H9 (cell line): ENCODE results near the gene AMN. TPM values are rescaled to one million over a fixed set of nuclear protein-coding genes. Genes with fewer than 3 reads are reported as not detected.
A peak's percentile ranks its signal among the peaks of the same experiment; 100 is the strongest.

Source experiments
- DNase-seq: peaks from one replicate; pipeline ENCODE4 v3.0.0-alpha.2; 2017
- H2AFZ ChIP-seq: one replicate; pipeline ENCODE4 v1.6.1; 2013; ENCODE audit warnings: mild to moderate bottlenecking, low read length, control low read depth, moderate library complexity
- H2AK5ac ChIP-seq: 2 replicates; pipeline ENCODE4 v1.6.1; 2013; ENCODE audit warnings: low read length, control low read depth, mixed read lengths; ENCODE audit not compliant: insufficient read length
- H2BK120ac ChIP-seq: one replicate; pipeline ENCODE4 v1.6.1; 2013; ENCODE audit warnings: low read depth, mild to moderate bottlenecking, low read length, control low read depth, inconsistent platforms; ENCODE audit not compliant: poor library complexity, severe bottlenecking
- H2BK12ac ChIP-seq: 2 replicates; pipeline ENCODE4 v1.6.1; 2013; ENCODE audit warnings: low read length, control low read depth, mixed read lengths, low read depth; ENCODE audit not compliant: insufficient read length
- H2BK15ac ChIP-seq: 2 replicates; pipeline ENCODE4 v1.6.1; 2013; ENCODE audit warnings: low read depth, low read length, control low read depth
- H2BK20ac ChIP-seq: one replicate; pipeline ENCODE4 v1.6.1; 2013; ENCODE audit warnings: low read depth, mild to moderate bottlenecking, low read length, control low read depth, inconsistent platforms; ENCODE audit not compliant: poor library complexity, severe bottlenecking
- H2BK5ac ChIP-seq: 2 replicates; pipeline ENCODE4 v1.6.1; 2013; ENCODE audit warnings: low read length, control low read depth, mixed read lengths; ENCODE audit not compliant: insufficient read length
- H3K14ac ChIP-seq: 2 replicates; pipeline ENCODE4 v1.6.1; 2013; ENCODE audit warnings: low read length, control low read depth; ENCODE audit not compliant: insufficient read depth
- H3K18ac ChIP-seq: 2 replicates; pipeline ENCODE4 v1.6.1; 2013; ENCODE audit warnings: low read depth, mild to moderate bottlenecking, mixed read lengths, low read length, control low read depth; ENCODE audit not compliant: insufficient read length
- H3K23ac ChIP-seq: 2 replicates; pipeline ENCODE4 v1.6.1; 2013; ENCODE audit warnings: low read length, control low read depth, mixed read lengths, low read depth; ENCODE audit not compliant: insufficient read length
- H3K23me2 ChIP-seq: 2 replicates; pipeline ENCODE4 v1.6.1; 2013; ENCODE audit warnings: low read depth, mild to moderate bottlenecking, mixed read lengths, low read length, control low read depth; ENCODE audit not compliant: insufficient read length, poor library complexity, severe bottlenecking
- H3K27ac ChIP-seq: 2 replicates; pipeline ENCODE4 v1.5.1; 2013; ENCODE audit warnings: low read length, control low read depth, mixed read lengths, low read depth; ENCODE audit not compliant: insufficient read length
- H3K27me3 ChIP-seq: 2 replicates; pipeline ENCODE4 v1.6.1; 2013; ENCODE audit warnings: low read length, control low read depth, inconsistent platforms; ENCODE audit not compliant: insufficient read depth
- H3K4ac ChIP-seq: 2 replicates; pipeline ENCODE4 v1.6.1; 2013; ENCODE audit warnings: low read depth, mild to moderate bottlenecking, control low read depth, inconsistent platforms, low read length, moderate library complexity
- H3K4me1 ChIP-seq: 2 replicates; pipeline ENCODE4 v1.6.1; 2013; ENCODE audit warnings: low read length, control low read depth, inconsistent platforms; ENCODE audit not compliant: insufficient read depth
- H3K4me2 ChIP-seq: 2 replicates; pipeline ENCODE4 v1.6.1; 2013; ENCODE audit warnings: low read length, control low read depth, mixed read lengths; ENCODE audit not compliant: insufficient read length, insufficient read depth
- H3K56ac ChIP-seq: 2 replicates; pipeline ENCODE4 v1.6.1; 2013; ENCODE audit warnings: low read depth, mild to moderate bottlenecking, mixed read lengths, low read length, control low read depth; ENCODE audit not compliant: insufficient read length
- H3K79me1 ChIP-seq: 2 replicates; pipeline ENCODE4 v1.6.1; 2013; ENCODE audit warnings: low read depth, mild to moderate bottlenecking, moderate library complexity, low read length, control low read depth, inconsistent platforms; ENCODE audit not compliant: insufficient read depth, poor library complexity, severe bottlenecking
- H3K79me2 ChIP-seq: 2 replicates; pipeline ENCODE4 v1.6.1; 2013; ENCODE audit warnings: low read length, control low read depth, inconsistent platforms; ENCODE audit not compliant: insufficient read depth
- H3K9ac ChIP-seq: 2 replicates; pipeline ENCODE4 v1.6.1; 2013; ENCODE audit warnings: low read length, control low read depth, mixed read lengths; ENCODE audit not compliant: insufficient read length; ENCODE audit errors: extremely low read depth
- H3K9me3 ChIP-seq: one replicate; pipeline ENCODE4 v1.6.1; 2013; ENCODE audit warnings: low read depth, low read length, inconsistent platforms; ENCODE audit not compliant: control insufficient read depth
- H3T11ph ChIP-seq: one replicate; pipeline ENCODE4 v1.6.1; 2013; ENCODE audit warnings: mild to moderate bottlenecking, low read length, control low read depth, inconsistent platforms
- H4K20me1 ChIP-seq: one replicate; pipeline ENCODE4 v1.6.1; 2013; ENCODE audit not compliant: control insufficient read depth, insufficient read length, insufficient read depth
- H4K5ac ChIP-seq: 2 replicates; pipeline ENCODE4 v1.6.1; 2013; ENCODE audit warnings: low read depth, mild to moderate bottlenecking, mixed read lengths, low read length, control low read depth; ENCODE audit not compliant: insufficient read length
- H4K8ac ChIP-seq: replicated peaks from 2 replicates; pipeline ENCODE4 v1.6.1; 2013; ENCODE audit warnings: low read length, control low read depth, mixed read lengths, low read depth; ENCODE audit not compliant: insufficient read length
- H4K91ac ChIP-seq: 2 replicates; pipeline ENCODE4 v1.6.1; 2013; ENCODE audit warnings: low read depth, mild to moderate bottlenecking, moderate library complexity, mixed read lengths, low read length, control low read depth; ENCODE audit not compliant: insufficient read length
- H3K27ac Mint-ChIP-seq, 3 experiments: 2 replicates in 2 of 3; 3 replicates in 1 of 3; pipeline ENCODE4 v1.8.0; 2020 to 2021; ENCODE audit warnings: mixed read lengths in 3 of 3, mild to moderate bottlenecking in 1 of 3, moderate library complexity in 1 of 3
- H3K27me3 Mint-ChIP-seq: 2 replicates; pipeline ENCODE4 v1.8.0; 2021; ENCODE audit warnings: low read depth, mild to moderate bottlenecking, moderate library complexity, mixed read lengths
- H3K36me3 Mint-ChIP-seq, 3 experiments: 2 replicates in 2 of 3; 3 replicates in 1 of 3; pipeline ENCODE4 v1.8.0; 2020 to 2021; ENCODE audit warnings: low read depth in 3 of 3, mixed read lengths in 3 of 3; ENCODE audit not compliant: insufficient read depth in 1 of 3
- H3K4me1 Mint-ChIP-seq, 2 experiments: 2 replicates each; pipeline ENCODE4 v1.8.0; 2020; ENCODE audit warnings: mixed read lengths in 2 of 2
- H3K4me3 Mint-ChIP-seq, 2 experiments: 2 replicates in 1 of 2; 3 replicates in 1 of 2; pipeline ENCODE4 v1.8.0; 2020 to 2021; ENCODE audit warnings: mild to moderate bottlenecking in 2 of 2, mixed read lengths in 2 of 2, moderate library complexity in 1 of 2
- H3K9me3 Mint-ChIP-seq, 2 experiments: 2 replicates in 1 of 2; 3 replicates in 1 of 2; pipeline ENCODE4 v1.8.0; 2020; ENCODE audit warnings: mild to moderate bottlenecking in 2 of 2, mixed read lengths in 2 of 2, moderate library complexity in 1 of 2
- CTCF ChIP-seq: fragments of 200-600 bp; sonication (generic); conservative IDR thresholded peaks from 3 replicates; pipeline ENCODE4 v1.8.0; 2021; ENCODE audit warnings: antibody characterized with exemption, mild to moderate bottlenecking
- WGBS: extraction: QIAGEN DNeasy Blood & Tissue Kit; methylation state at CpG from one replicate; pipeline ENCODE4 v1.1.7; 2013; ENCODE audit warnings: missing lambda C conversion rate, low lambda C conversion rate, mixed read lengths; ENCODE audit not compliant: insufficient read length; ENCODE audit errors: extremely low coverage; 5-methylcytosine and 5-hydroxymethylcytosine counted together
- total RNA-seq: library from RNA; stranded (reverse); gene quantifications from 2 replicates; pipeline ENCODE4 v1.2.1, GENCODE V29; 2021

Gene AMN
- total RNA-seq, 1 experiment from 2014 or later = 1.9 TPM

DNA sequence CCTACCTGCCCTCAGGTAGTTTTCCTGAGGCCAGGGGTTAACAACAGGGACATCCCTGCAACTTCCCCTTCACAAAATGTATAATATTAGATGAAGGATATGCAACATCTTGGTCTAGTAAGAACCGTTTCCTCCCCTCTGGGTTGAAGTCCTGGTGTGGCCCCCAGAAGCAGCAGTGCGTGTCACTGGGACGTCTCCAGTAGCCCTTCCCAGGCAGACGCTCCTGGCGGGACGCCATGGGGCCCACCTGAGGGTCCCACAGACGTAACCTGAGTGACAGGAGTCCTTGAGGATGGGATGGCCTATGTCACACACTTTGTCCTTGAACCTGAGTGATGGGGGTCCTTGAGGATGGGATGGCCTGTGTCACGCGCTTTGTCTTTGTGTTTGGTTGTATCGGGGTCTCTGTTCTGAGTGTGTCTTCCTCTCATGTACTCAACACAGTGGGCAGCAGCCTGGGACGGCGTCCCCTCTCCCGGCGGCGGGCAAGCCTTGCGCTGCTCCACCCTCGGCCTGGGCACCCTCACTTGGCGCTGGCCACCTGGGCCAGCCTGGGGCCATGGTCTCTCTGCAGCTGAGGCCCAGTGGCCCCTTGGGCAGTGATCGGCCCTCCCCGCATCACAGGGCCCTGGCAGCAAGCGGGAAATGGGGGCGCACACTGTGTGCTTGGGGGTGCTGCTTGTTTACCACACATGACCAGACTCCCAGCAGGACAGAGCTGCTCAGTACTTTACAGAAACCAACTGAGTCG, 14.3 kb upstream of the AMN start:
- Histone ChIP-seq H3K79me1 (no peaks in the 10 kb centered on the region), H2AK5ac (no peak overlapping the region), H2AFZ (no peak overlapping the region), H3K23ac (no peak overlapping the region), H2BK15ac (no peak overlapping the region), H3K56ac (no peak overlapping the region), H3K9ac (no peak overlapping the region), H4K8ac (no peak overlapping the region), H4K91ac (no peak overlapping the region), H3K14ac (no peak overlapping the region), H3K4me1 (no peaks in the 10 kb centered on the region), H3K27me3 (no peaks in the 10 kb centered on the region), H3K18ac (no peak overlapping the region), H3T11ph (no peak overlapping the region), H3K4me2 (no peak overlapping the region), H3K23me2 (no peaks in the 10 kb centered on the region), H2BK12ac (no peak overlapping the region), H2BK20ac (no peak overlapping the region), H4K5ac (no peak overlapping the region), H3K27ac (no peak overlapping the region), H4K20me1 (no peaks in the 10 kb centered on the region), H2BK5ac (no peak overlapping the region), H3K79me2 (no peaks in the 10 kb centered on the region), H3K4ac (no peak overlapping the region), H2BK120ac (no peak overlapping the region), H3K9me3 (no peaks in the 10 kb centered on the region)
- H3K9me3 Mint-ChIP-seq = peaks cover 16 to 17% of the 10 kb centered on the region in 2 experiments
- H3K4me3 Mint-ChIP-seq = no peak overlapping the region
- no CpG with 5 or more reads among the region's 23 CpGs for whole genome bisulfite sequencing
- H3K36me3 Mint-ChIP-seq = peaks cover 25 to 38% (median 34%) of the 10 kb centered on the region in 3 experiments
- H3K27ac Mint-ChIP-seq = peak overlapping the region in 2 of 3 experiments; percentile 61 to 62; a peak in 2 of 7 replicates
- no peaks in the 10 kb centered on the region; a peak in 1 of 4 replicates for H3K4me1 Mint-ChIP-seq
- no peaks in the 10 kb centered on the region for H3K27me3 Mint-ChIP-seq
- no peak for DNase-seq
- TF ChIP-seq CTCF = no peak
